Activated effector memory CD4-positive, alpha-beta T cell treated with anti-CD3 and anti-CD28 coated beads, Interleukin-2, amount 50 U/mL, for 16 hours (primary cell): ENCODE results near the gene RADIL.
"Not testable (repeated sequence)": the region's sequence is repeated elsewhere in the genome, so short reads cannot be mapped to it uniquely, and the experiment has no call there.

ENCODE experiments used
- DNase-seq: peaks from one replicate; pipeline ENCODE4 v3.0.0-alpha.2; 2020

RADIL gene

GRCh38 chr7:4805110-4805983 lies 78.2 kb downstream of the RADIL start:
- DNase-seq: no peak

- DNase-seq: no peak
Measured at GRCh38 chr7:4803397-4804241, 79.9 kb downstream of the RADIL start.

- not testable (repeated sequence) for DNase-seq
Measured at GRCh38 chr7:4802577-4802976, 80.9 kb downstream of the RADIL start.

GRCh38 chr7:4801839-4802231 lies 81.7 kb downstream of the RADIL start:
- DNase-seq: no peak

- no peak for DNase-seq
Measured at GRCh38 chr7:4800926-4801838, 82.3 kb downstream of the RADIL start.

- no peak for DNase-seq
Measured at GRCh38 chr7:4800487-4800886, 83.0 kb downstream of the RADIL start.

- DNase-seq: no peak
Measured at GRCh38 chr7:4799508-4800268, 83.8 kb downstream of the RADIL start.

GRCh38 chr7:4798706-4799235 lies 84.7 kb downstream of the RADIL start:
- DNase-seq: no peak

- DNase-seq: peak; percentile 86
Measured at GRCh38 chr7:4797858-4798705, 85.4 kb downstream of the RADIL start.

- no peak for DNase-seq
Measured at GRCh38 chr7:4796453-4796852, 87.1 kb downstream of the RADIL start.

GRCh38 chr7:4794591-4795350 lies 88.7 kb downstream of the RADIL start:
- DNase-seq: no peak

GRCh38 chr7:4794171-4794570 lies 89.3 kb downstream of the RADIL start:
- DNase-seq: not testable (repeated sequence)

- DNase-seq: not testable (repeated sequence)
Measured at GRCh38 chr7:4793385-4793993, 90.0 kb downstream of the RADIL start.

GRCh38 chr7:4792537-4793126 lies 90.9 kb downstream of the RADIL start:
- no peak for DNase-seq

GRCh38 chr7:4791738-4792536 lies 91.6 kb downstream of the RADIL start:
- DNase-seq: peak; percentile 92

- DNase-seq: no peak
Measured at GRCh38 chr7:4791101-4791737, 92.3 kb downstream of the RADIL start.

GRCh38 chr7:4790516-4790991 lies 93.0 kb downstream of the RADIL start:
- DNase-seq: no peak

GRCh38 chr7:4790078-4790465 lies 93.4 kb downstream of the RADIL start:
- DNase-seq: no peak
